ENCODE results near the gene SETD1A.

- TF ChIP-seq POLR2A (IDR thresholded peaks at IDR 0.05) = no peak
- peak in 1 of 4 experiments; percentile 89 for TF ChIP-seq CTCF (IDR thresholded peaks at IDR 0.05)
- no peak for TF ChIP-seq EP300 (IDR thresholded peaks at IDR 0.05)
- TF ChIP-seq POLR2AphosphoS5 (IDR thresholded peaks at IDR 0.05) = no peak
These were observed 36.2 kb upstream of the SETD1A start for GRCh38 chr16:30921459-30921747.

Data from sigmoid colon (tissue), 4 donors.